Measurements from ENCODE around the gene MTMR12.

MTMR12 gene

DNA sequence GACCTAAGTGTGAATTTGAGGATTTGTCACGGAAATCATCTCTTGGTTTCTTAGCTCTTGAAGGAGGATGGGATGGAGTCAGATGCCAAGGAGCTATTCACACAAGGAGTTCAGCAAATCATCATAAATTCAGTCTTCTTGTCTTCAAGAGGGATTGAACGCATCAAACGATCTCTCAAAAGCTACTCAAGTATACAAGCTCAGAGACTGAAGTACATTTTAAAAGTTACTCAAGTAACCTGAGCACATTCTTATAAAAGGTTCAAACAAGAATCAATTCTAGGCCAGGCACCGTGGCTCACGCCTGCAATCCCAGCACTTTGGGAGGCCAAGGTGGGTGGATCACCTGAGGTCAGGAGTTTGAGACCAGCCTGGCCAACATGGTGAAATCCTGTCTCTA lies 117.5 kb downstream of the MTMR12 start:
- DNase-seq (ENCODE audit: low spot score), result no peak
- TF ChIP-seq, protein P1, sequence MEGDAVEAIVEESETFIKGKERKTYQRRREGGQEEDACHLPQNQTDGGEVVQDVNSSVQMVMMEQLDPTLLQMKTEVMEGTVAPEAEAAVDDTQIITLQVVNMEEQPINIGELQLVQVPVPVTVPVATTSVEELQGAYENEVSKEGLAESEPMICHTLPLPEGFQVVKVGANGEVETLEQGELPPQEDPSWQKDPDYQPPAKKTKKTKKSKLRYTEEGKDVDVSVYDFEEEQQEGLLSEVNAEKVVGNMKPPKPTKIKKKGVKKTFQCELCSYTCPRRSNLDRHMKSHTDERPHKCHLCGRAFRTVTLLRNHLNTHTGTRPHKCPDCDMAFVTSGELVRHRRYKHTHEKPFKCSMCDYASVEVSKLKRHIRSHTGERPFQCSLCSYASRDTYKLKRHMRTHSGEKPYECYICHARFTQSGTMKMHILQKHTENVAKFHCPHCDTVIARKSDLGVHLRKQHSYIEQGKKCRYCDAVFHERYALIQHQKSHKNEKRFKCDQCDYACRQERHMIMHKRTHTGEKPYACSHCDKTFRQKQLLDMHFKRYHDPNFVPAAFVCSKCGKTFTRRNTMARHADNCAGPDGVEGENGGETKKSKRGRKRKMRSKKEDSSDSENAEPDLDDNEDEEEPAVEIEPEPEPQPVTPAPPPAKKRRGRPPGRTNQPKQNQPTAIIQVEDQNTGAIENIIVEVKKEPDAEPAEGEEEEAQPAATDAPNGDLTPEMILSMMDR (IDR thresholded peaks at IDR 0.05; ENCODE audit: borderline replicate concordance, control extremely low read depth, extremely low read depth, insufficient read depth, missing control alignments), result no peak
- in situ Hi-C loops (cut with MboI; ENCODE audit: low sequenced_read_pairs, unreplicated experiment), result no loop called here

DNA sequence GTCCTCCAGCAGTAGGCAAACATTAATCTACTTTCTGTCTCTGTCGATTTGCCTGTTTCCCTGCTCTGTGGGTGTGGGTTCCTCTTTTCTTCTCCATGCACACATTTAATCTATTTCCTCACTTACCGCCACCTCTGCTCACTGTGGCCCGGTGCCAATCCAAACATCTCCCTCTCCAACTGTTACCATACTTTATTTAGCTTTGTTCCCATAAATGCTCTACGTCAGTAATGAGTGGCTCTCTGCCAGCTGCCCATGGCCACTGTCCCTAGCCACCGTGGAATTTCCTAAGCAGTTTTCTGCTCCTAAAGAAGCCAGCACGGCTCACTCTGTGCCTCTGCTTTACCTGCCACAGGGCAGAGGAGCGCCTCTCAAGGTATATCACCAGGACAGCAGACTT lies 119.1 kb downstream of the MTMR12 start:
- in situ Hi-C loops (cut with MboI; ENCODE audit: low sequenced_read_pairs, unreplicated experiment), result no loop called here
- no peak for DNase-seq (ENCODE audit: low spot score)
- TF ChIP-seq, protein P1 (IDR thresholded peaks at IDR 0.05; ENCODE audit: borderline replicate concordance, control extremely low read depth, extremely low read depth, insufficient read depth, missing control alignments), result no peak

DNA sequence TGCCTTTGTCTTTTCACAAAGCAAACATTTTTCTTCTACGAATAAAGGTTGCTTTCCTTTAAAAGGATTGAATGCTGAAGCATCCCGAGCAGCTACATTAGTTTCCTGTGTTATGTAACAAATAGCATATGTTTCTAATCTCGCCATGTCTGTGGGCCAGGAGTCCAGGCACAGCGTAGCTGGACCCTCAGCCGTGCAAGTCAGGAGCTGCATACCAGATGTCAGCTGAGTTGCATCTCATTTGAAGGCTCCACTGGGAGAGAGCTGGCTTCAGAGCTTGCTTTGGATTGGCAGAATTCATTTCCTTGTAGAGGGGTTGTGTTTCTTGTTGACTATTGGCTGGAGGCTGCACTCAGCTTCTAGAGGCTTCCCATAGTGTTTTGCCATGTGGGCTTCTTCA lies 122.6 kb downstream of the MTMR12 start:
- in situ Hi-C loops (cut with MboI; ENCODE audit: low sequenced_read_pairs, unreplicated experiment), result no loop called here

DNA sequence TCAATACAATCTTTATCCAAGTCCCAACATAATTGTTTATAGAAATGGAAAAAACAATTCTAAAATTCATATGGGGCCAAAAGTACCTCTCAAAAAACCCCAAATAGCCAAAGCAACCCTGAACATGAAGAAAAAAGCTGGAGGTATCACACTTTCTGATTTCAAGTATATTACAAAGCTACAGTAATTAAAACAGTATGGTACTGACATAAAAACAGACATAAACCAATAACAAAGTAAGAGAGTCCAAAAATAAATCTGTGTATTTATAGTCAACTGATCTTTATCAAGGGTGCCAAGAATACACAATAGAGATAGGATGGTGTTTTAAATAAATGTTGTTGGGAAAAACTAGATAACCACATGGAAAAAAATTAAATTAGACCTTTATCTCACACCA lies 125.1 kb downstream of the MTMR12 start:
- no peak for DNase-seq (ENCODE audit: low spot score)
- in situ Hi-C loops (cut with MboI; ENCODE audit: low sequenced_read_pairs, unreplicated experiment), result no loop called here
- TF ChIP-seq, protein P1 (IDR thresholded peaks at IDR 0.05; ENCODE audit: borderline replicate concordance, control extremely low read depth, extremely low read depth, insufficient read depth, missing control alignments), result no peak

More for the DNA sequence above, 122.6 kb downstream of the MTMR12 start:
- TF ChIP-seq, protein P1 (IDR thresholded peaks at IDR 0.05; ENCODE audit: borderline replicate concordance, control extremely low read depth, extremely low read depth, insufficient read depth, missing control alignments), result no peak
- DNase-seq (ENCODE audit: low spot score), result no peak

DNA sequence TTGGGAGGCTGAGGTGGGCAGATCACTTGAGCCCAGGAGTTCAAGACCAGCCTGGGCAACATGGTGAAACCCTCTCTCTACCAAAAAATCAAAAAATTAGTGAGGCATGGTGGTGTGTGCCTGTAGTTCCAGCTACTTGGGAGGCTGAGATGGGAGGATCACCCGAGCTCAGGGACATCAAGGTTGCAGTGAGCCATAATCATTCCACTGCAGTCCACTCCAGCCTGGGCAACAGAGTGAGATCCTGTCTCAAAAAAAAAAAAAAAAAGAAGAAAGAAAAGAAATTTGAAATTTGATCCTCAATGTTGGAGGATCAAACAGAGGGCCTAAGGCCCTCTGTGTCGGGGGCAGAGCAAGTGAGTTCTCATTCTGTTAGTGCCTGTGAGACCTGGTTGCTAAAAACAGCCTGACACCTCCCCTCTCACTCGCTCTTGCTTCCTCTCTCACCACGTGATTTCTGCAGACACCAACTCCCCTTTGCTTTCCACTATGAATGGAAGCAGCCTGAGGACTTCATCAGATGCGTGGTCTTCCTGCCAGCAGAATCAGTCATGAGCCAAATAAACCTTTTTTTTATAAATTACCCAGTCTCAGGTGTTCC lies 130.2 kb downstream of the MTMR12 start:
- in situ Hi-C loops (cut with MboI; ENCODE audit: low sequenced_read_pairs, unreplicated experiment), result no loop called here
- TF ChIP-seq, protein P1 (IDR thresholded peaks at IDR 0.05; ENCODE audit: borderline replicate concordance, control extremely low read depth, extremely low read depth, insufficient read depth, missing control alignments), result no peak
- DNase-seq (ENCODE audit: low spot score), result peak; percentile 57

All from GM13976 (cell line).